ENCODE results near the gene VILL. TPM values are rescaled to one million over a fixed set of nuclear protein-coding genes. Genes with fewer than 3 reads are reported as not detected.
A peak's percentile ranks its signal among the peaks of the same experiment; 100 is the strongest.

The VILL gene
- total and polyA plus RNA-seq, 2 donors (not counting 3 experiments of a cell fraction or from before 2014, with no cell fraction given) = 9.0 to 10.0 TPM

GRCh38 chr3:38030126-38031021 lies 39.8 kb downstream of the VILL start:
- ChIA-PET POLR2A (no interaction called here), CTCF (interaction anchor here (0.6 to 1.6 kb wide), 9 partner anchors 8 to 268 kb away, joined by 3 to 8 read pairs (median 3); partner anchors contain the start of gene DLEC1)
- dilution Hi-C loops (cut with MboI; ENCODE audit: extremely low pct_ligation_motif_present, low sequenced_read_pairs) (no loop called here), intact Hi-C loops (cut with micrococcal nuclease) (no loop called here)
- FAIRE-seq = no peak
- Histone ChIP-seq H3K27ac (ENCODE audit: insufficient read depth, low read depth, low read length) (no peak overlapping the region), H3K27me3 (ENCODE audit: control insufficient read depth in 2 of 2, insufficient read depth in 2 of 2, low read length in 2 of 2) (no peaks in the 10 kb centered on the region), H3K4me2 (ENCODE audit: insufficient read depth, low read length) (peak overlapping the region; percentile 85), H3K4me3 (replicated peaks in 1 of 3; ENCODE audit: insufficient read depth in 1 of 3, low read depth in 1 of 3, low read length in 3 of 3) (peak overlapping the region in 2 of 3 experiments; percentile 48 to 54), H3K79me2 (ENCODE audit: control insufficient read depth, insufficient read depth, low read length) (no peaks in the 10 kb centered on the region), H3K9ac (replicated peaks; ENCODE audit: extremely low read depth, insufficient read depth, low read length) (peak overlapping the region; percentile 66), H3K36me3 (ENCODE audit: control insufficient read depth in 2 of 2, extremely low read depth in 1 of 2, insufficient read depth in 2 of 2, low read length in 2 of 2) (no peaks in the 10 kb centered on the region), H3K4me1 (ENCODE audit: control insufficient read depth, extremely low read depth, insufficient read depth, low read length) (peaks cover 8% of the 10 kb centered on the region), H3K9me3 (replicated peaks; ENCODE audit: control insufficient read depth, insufficient read depth, low read length) (no peaks in the 10 kb centered on the region), H2AFZ (ENCODE audit: low read depth, low read length) (peak overlapping the region; percentile 86), H4K20me1 (replicated peaks; ENCODE audit: control insufficient read depth, extremely low read depth, insufficient read depth, low read length) (no peaks in the 10 kb centered on the region), H3K9me1 (replicated peaks; ENCODE audit: control insufficient read depth, extremely low read depth, insufficient read depth, low read length) (no peaks in the 10 kb centered on the region)
- no TSS peak for BruUV-seq (replicated peaks)
- TF ChIP-seq EZH2 (IDR thresholded peaks at IDR 0.05; ENCODE audit: borderline replicate concordance, low read depth, low read length, severe bottlenecking) = no peak
- no peak for TF ChIP-seq MAX (IDR thresholded peaks at IDR 0.05; ENCODE audit: insufficient read depth, insufficient read length)
- no peak for TF ChIP-seq CTCF (IDR thresholded peaks at IDR 0.05; ENCODE audit: extremely low read depth in 1 of 2, insufficient read depth in 1 of 2, low read depth in 1 of 2, low read length in 2 of 2)
- no peak for TF ChIP-seq MYC (IDR thresholded peaks at IDR 0.05; ENCODE audit: low read depth, low read length)
- no peak for TF ChIP-seq POLR2AphosphoS5 (IDR thresholded peaks at IDR 0.05; ENCODE audit: insufficient read depth, low read depth, low read length)
- no peak for TF ChIP-seq JUN (IDR thresholded peaks at IDR 0.05; ENCODE audit: borderline replicate concordance, insufficient read depth, insufficient read length, low read depth)
- no peak for TF ChIP-seq GATA2 (IDR thresholded peaks at IDR 0.05; ENCODE audit: insufficient read depth, insufficient read length, low read depth, low read length)
- TF ChIP-seq POLR2A (IDR thresholded peaks at IDR 0.05; ENCODE audit: low read depth, low read length) = no peak
- no peak for TF ChIP-seq FOS (IDR thresholded peaks at IDR 0.05; ENCODE audit: borderline replicate concordance, insufficient read depth, low read length)
- no peak for DNase-seq (ENCODE audit: low read depth, low spot score)
